DND-41 (cell line): ENCODE measurements around the gene COTL1.

ENCODE experiments used
- EZH2 ChIP-seq: IDR thresholded peaks from 3 replicates; pipeline ENCODE4 v1.6.1; 2012; ENCODE audit warnings: borderline replicate concordance, low read depth, mild to moderate bottlenecking, moderate library complexity, low read length, inconsistent platforms; ENCODE audit not compliant: severe bottlenecking
- TF ChIP-seq, protein P1 (sequence below): IDR thresholded peaks from 2 replicates; pipeline ENCODE4 v1.5.1; 2012; ENCODE audit warnings: borderline replicate concordance, low read length, moderate library complexity, mild to moderate bottlenecking; ENCODE audit not compliant: poor library complexity, severe bottlenecking; ENCODE audit errors: extremely low read depth

DNA sequence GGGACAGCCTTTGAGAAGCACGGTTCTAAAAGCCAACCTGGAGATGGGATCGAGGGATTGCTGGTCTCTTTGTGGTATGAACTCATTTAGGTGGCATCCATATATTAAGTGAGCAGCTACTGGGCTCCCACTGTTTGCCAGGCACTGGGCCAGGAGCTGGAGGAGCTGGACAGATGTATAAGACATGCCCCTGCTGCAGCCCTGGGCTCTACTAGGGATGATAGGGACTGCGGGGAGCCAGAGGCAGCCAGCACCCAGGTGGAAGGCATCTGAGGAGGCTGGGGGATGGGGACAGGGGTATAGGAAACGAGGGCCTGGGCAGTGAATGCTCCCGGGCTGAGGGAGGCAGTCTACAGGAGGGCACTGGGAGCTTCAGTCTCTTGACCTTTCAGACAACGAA, 60.4 kb downstream of the COTL1 start:
- TF ChIP-seq EZH2 = no peak
- TF ChIP-seq, protein P1, sequence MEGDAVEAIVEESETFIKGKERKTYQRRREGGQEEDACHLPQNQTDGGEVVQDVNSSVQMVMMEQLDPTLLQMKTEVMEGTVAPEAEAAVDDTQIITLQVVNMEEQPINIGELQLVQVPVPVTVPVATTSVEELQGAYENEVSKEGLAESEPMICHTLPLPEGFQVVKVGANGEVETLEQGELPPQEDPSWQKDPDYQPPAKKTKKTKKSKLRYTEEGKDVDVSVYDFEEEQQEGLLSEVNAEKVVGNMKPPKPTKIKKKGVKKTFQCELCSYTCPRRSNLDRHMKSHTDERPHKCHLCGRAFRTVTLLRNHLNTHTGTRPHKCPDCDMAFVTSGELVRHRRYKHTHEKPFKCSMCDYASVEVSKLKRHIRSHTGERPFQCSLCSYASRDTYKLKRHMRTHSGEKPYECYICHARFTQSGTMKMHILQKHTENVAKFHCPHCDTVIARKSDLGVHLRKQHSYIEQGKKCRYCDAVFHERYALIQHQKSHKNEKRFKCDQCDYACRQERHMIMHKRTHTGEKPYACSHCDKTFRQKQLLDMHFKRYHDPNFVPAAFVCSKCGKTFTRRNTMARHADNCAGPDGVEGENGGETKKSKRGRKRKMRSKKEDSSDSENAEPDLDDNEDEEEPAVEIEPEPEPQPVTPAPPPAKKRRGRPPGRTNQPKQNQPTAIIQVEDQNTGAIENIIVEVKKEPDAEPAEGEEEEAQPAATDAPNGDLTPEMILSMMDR = no peak
